GM23338 (cell line): ENCODE results near the gene RNF207. TPM values are rescaled to one million over a fixed set of nuclear protein-coding genes. Genes with fewer than 3 reads are reported as not detected.

Experiments
- ATAC-seq: fragments of 200-7000 bp; cut with Tn5 transposase; 3 replicates; pipeline ENCODE4 v1.9.1; 2020
- DNase-seq: peaks from one replicate; pipeline ENCODE4 v3.0.0-alpha.2; 2015; ENCODE audit warnings: low spot score
- H2AFZ ChIP-seq: fragments of 200-600 bp; sonication (generic); 2 replicates; pipeline ENCODE4 v1.8.0; 2016; ENCODE audit warnings: antibody characterized with exemption, mild to moderate bottlenecking, moderate library complexity
- H3F3A ChIP-seq: fragments of 200-600 bp; sonication (generic); replicated peaks from 2 replicates; pipeline ENCODE4 v1.8.0; 2017; ENCODE audit warnings: antibody characterized with exemption, mixed run types, low read depth
- H3K27ac ChIP-seq: fragments of 200-600 bp; sonication (generic); 2 replicates; pipeline ENCODE4 v1.6.1; 2016; ENCODE audit warnings: low read depth
- H3K27me3 ChIP-seq: fragments of 200-600 bp; sonication (generic); 2 replicates; pipeline ENCODE4 v1.8.0; 2016; ENCODE audit warnings: mild to moderate bottlenecking, mixed run types, moderate library complexity; ENCODE audit not compliant: insufficient read depth
- H3K36me3 ChIP-seq: fragments of 200-600 bp; sonication (generic); 2 replicates; pipeline ENCODE4 v1.8.0; 2016; ENCODE audit warnings: mild to moderate bottlenecking; ENCODE audit not compliant: insufficient read depth
- H3K4me1 ChIP-seq: fragments of 200-600 bp; sonication (generic); 2 replicates; pipeline ENCODE4 v1.8.0; 2016; ENCODE audit warnings: mild to moderate bottlenecking, moderate library complexity; ENCODE audit not compliant: insufficient read depth
- H3K4me2 ChIP-seq: fragments of 200-600 bp; sonication (generic); 2 replicates; pipeline ENCODE4 v1.7.1; 2017; ENCODE audit warnings: mixed run types
- H3K4me3 ChIP-seq: fragments of 200-600 bp; sonication (generic); 2 replicates; pipeline ENCODE4 v1.6.1; 2016; ENCODE audit warnings: mixed run types
- H3K79me2 ChIP-seq: fragments of 200-600 bp; sonication (generic); replicated peaks from 2 replicates; pipeline ENCODE4 v1.8.0; 2017; ENCODE audit warnings: mild to moderate bottlenecking; ENCODE audit not compliant: insufficient read depth
- H3K9me2 ChIP-seq: fragments of 200-600 bp; sonication (generic); 2 replicates; pipeline ENCODE4 v1.8.0; 2017; ENCODE audit not compliant: insufficient read depth
- H4K20me1 ChIP-seq: fragments of 200-600 bp; sonication (generic); replicated peaks from 2 replicates; pipeline ENCODE4 v1.8.0; 2017; ENCODE audit warnings: mild to moderate bottlenecking; ENCODE audit not compliant: insufficient read depth
- H3K27ac Mint-ChIP-seq: 2 replicates; pipeline ENCODE4 v1.8.0; 2020; ENCODE audit warnings: inconsistent platforms, mild to moderate bottlenecking, moderate library complexity, mixed read lengths
- H3K27me3 Mint-ChIP-seq: 3 replicates; pipeline ENCODE4 v1.8.0; 2022; ENCODE audit warnings: low read depth, mild to moderate bottlenecking, moderate library complexity, mixed read lengths, inconsistent platforms; ENCODE audit not compliant: insufficient read depth, poor library complexity
- H3K36me3 Mint-ChIP-seq: 3 replicates; pipeline ENCODE4 v1.8.0; 2021; ENCODE audit warnings: low read depth, mild to moderate bottlenecking, inconsistent platforms, moderate library complexity, mixed read lengths
- H3K4me1 Mint-ChIP-seq: 3 replicates; pipeline ENCODE4 v1.8.0; 2020; ENCODE audit warnings: mild to moderate bottlenecking, inconsistent platforms, mixed read lengths
- H3K4me3 Mint-ChIP-seq: 3 replicates; pipeline ENCODE4 v1.8.0; 2021; ENCODE audit warnings: moderate library complexity, mild to moderate bottlenecking, inconsistent platforms, mixed read lengths
- H3K9me3 Mint-ChIP-seq: 3 replicates; pipeline ENCODE4 v1.8.0; 2020; ENCODE audit warnings: moderate library complexity, mild to moderate bottlenecking, inconsistent platforms, mixed read lengths
- ETS1 ChIP-seq: IDR thresholded peaks from 2 replicates; pipeline ENCODE4 v1.6.1; 2016; ENCODE audit warnings: antibody characterized with exemption
- EZH2 ChIP-seq: fragments of 200-600 bp; sonication (generic); IDR thresholded peaks from one replicate; pipeline ENCODE4 v1.8.0; 2017; ENCODE audit warnings: antibody characterized with exemption, mild to moderate bottlenecking, low read depth; ENCODE audit not compliant: unreplicated experiment
- JUNB ChIP-seq: IDR thresholded peaks from one replicate; pipeline ENCODE4 v1.6.1; 2016; ENCODE audit warnings: antibody characterized with exemption; ENCODE audit not compliant: unreplicated experiment
- NANOG ChIP-seq: IDR thresholded peaks from 2 replicates; pipeline ENCODE4 v1.6.1; 2016; ENCODE audit warnings: antibody characterized with exemption, borderline replicate concordance
- ZNF462 ChIP-seq: fragments of 250-450 bp; sonication (Bioruptor Pico); IDR thresholded peaks from 2 replicates; pipeline ENCODE4 v1.5.0; 2020; ENCODE audit warnings: mild to moderate bottlenecking, moderate library complexity
- polyA plus RNA-seq: library from polyadenylated mRNA; unstranded; fragments of >200 nt; fragmentation: Nextera tagmentation; extraction: Ambion mirVana; gene quantifications from 2 replicates; pipeline ENCODE4 v1.2.1, GENCODE V29; 2016
- total RNA-seq: library from RNA; depleted of rRNA; stranded (reverse); fragments of >200 nt; shearing (Covaris generic); gene quantifications from 2 replicates; pipeline ENCODE4 v1.2.3, GENCODE V29; 2014

Gene RNF207
- total and polyA plus RNA-seq, 2 experiments from 2014 or later, result 1.7 to 2.9 TPM

GRCh38 chr1:6170116-6170741 lies 35.7 kb upstream of the RNF207 start (continued):
- TF ChIP-seq ZNF462 (no peak), JUNB (no peak), EZH2 (no peak)

GRCh38 chr1:6170742-6171201 lies 35.1 kb upstream of the RNF207 start:
- H2AFZ ChIP-seq, result no peak overlapping the region
- Mint-ChIP-seq H3K4me3 (no peak overlapping the region), H3K27me3 (peaks cover 6% of the 10 kb centered on the region), H3K9me3 (no peaks in the 10 kb centered on the region), H3K27ac (no peak overlapping the region), H3K4me1 (peaks cover 3% of the 10 kb centered on the region; the same call in 2 of the 3 replicates), H3K36me3 (no peaks in the 10 kb centered on the region)
- no peak overlapping the region for H3K27ac ChIP-seq
- no peak overlapping the region for H3K4me2 ChIP-seq
- no peaks in the 10 kb centered on the region for H3F3A ChIP-seq
- no peaks in the 10 kb centered on the region for H3K79me2 ChIP-seq
- H3K36me3 ChIP-seq, result no peaks in the 10 kb centered on the region
- no peak overlapping the region for H3K4me3 ChIP-seq
- H3K9me2 ChIP-seq, result 0 out of 2 replicates have a peak, but pooled peaks cover 3% of the 10 kb centered on the region
- no peaks in the 10 kb centered on the region for H4K20me1 ChIP-seq
- H3K27me3 ChIP-seq, result no peaks in the 10 kb centered on the region
- DNase-seq (no peak), ATAC-seq (no peak)
- no peaks in the 10 kb centered on the region for H3K4me1 ChIP-seq
- TF ChIP-seq NANOG (no peak), JUNB (no peak), ZNF462 (no peak), ETS1 (no peak)
